ENCODE measurements around the gene VSTM1.
"Not testable (repeated sequence)": the region's sequence is repeated elsewhere in the genome, so short reads cannot be mapped to it uniquely, and the experiment has no call there.

Gene VSTM1

DNA sequence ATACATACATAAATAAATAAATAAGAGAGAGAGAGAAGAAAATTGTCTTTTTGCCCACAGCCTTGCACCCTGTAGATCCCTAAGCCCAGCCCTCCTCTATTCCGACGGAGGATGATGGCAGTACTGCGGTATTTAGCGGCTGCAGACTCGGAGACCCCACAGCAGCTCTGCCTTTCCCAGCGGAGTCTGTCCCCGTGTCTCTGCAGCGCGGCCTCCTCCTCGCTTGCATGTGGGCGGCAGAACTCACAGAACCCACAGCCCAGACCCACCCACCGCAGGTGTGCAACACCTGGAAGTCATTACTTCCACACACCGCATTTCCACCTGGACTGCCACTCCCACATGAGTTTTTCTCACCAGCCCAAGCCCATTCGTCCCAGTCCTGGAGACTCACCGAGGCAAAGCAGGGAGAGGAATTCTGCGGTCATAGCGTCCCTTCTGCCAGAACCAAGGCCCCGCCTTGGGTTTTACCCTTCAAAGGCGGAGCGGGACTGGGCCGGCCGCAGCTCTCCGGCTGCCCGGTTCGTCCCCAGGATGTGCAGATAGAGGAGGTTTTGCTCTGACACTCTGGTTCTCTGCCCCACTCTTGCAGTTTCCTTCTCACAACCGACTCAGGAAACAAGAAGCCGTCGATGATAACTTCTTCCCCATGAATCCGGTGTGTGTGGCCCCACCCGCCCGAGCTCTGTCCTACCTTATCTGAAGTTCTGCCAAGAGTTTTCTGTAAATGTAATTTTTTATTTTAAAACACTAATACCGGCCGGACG, at the start of gene VSTM1:
TSS of gene VSTM1 (minus strand) at position 548 of the 767 bp plus-strand sequence. CDS start at position 428, 120 bp downstream.
- DNase-seq (ENCODE audit: low spot score): no peak

GRCh38 chr19:54109651-54110050, 46.0 kb upstream of the VSTM1 start:
- DNase-seq (ENCODE audit: low spot score): no peak

- DNase-seq (ENCODE audit: low spot score): no peak
Observed at GRCh38 chr19:54108496-54108895, 44.8 kb upstream of the VSTM1 start.

GRCh38 chr19:54107876-54108490, 44.3 kb upstream of the VSTM1 start:
- DNase-seq (ENCODE audit: low spot score): no peak

DNA sequence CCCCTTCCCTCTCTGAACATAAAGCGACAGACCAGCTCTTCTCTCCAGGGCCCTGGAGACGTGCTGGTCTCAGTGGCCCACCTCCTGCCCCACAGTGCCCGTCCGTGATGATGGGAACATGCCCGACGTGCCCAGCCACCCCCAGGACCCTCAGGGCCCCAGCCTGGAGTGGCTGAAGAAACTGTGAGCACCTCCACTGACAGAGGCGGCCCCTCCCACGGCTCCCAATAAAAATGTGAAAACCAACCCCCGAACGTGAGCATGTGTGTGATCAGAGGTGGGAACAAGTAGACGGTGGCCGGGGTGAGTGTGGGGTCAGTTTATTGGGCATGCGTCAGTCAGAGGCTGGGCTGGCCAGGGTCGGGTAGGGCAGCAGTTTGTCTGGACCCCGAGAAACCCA, 43.0 kb upstream of the VSTM1 start:
- DNase-seq (ENCODE audit: low spot score): no peak

- no peak for DNase-seq (ENCODE audit: low spot score)
Observed at GRCh38 chr19:54105796-54106195, 42.1 kb upstream of the VSTM1 start.

GRCh38 chr19:54104998-54105715, 41.5 kb upstream of the VSTM1 start:
- no peak for DNase-seq (ENCODE audit: low spot score)

DNA sequence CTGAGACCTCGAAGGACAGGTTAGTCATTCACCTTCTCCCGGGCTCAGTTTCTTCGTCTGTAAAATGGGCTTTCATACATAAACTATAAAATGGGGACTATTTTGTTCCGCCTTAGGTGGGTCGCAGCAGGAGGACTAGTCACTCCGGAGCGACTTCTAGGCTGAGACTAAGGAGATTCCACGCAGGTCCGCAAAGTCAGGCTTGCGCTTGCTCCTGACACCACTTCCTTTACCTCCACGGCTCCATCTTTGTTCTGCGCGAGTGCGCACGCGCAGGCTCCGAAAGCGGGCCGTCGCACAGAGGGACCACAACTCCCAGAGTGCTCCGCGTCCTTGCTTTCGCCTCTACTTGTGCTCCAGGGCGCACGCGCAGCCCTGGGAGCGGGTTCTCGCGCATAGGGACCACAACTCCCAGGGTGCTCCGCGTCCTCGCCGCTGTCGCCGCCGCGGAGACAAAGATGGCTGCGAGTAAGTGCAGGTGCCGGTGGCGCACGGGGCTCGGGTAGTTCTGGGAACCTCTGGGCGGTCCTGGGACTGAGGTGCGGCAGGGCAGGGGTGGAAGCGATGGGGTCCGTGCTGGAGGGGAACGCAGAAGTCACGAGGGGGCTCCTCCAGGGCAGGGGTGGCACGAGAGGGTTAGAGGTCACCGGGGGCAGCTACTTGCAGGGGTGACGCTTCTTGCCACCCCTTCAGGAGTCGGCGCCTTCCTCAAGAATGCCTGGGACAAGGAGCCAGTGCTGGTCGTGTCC, 38.9 kb upstream of the VSTM1 start, which contains the start of gene NDUFA3:
TSS of gene NDUFA3 (plus strand) at position 435 of the 749 bp plus-strand sequence. CDS start at position 459, 24 bp downstream.
- peak; percentile 100 for DNase-seq (ENCODE audit: low spot score)

GRCh38 chr19:54100561-54100960, 36.9 kb upstream of the VSTM1 start, which contains the start of gene OSCAR:
Gene OSCAR, minus strand, starts transcription at chr19:54100803. Its CDS starts 11 bp downstream, at chr19:54100792.
- DNase-seq (ENCODE audit: low spot score): no peak

- not testable (repeated sequence) for DNase-seq (ENCODE audit: low spot score)
Observed at GRCh38 chr19:54099903-54100255, 36.2 kb upstream of the VSTM1 start.

DNA sequence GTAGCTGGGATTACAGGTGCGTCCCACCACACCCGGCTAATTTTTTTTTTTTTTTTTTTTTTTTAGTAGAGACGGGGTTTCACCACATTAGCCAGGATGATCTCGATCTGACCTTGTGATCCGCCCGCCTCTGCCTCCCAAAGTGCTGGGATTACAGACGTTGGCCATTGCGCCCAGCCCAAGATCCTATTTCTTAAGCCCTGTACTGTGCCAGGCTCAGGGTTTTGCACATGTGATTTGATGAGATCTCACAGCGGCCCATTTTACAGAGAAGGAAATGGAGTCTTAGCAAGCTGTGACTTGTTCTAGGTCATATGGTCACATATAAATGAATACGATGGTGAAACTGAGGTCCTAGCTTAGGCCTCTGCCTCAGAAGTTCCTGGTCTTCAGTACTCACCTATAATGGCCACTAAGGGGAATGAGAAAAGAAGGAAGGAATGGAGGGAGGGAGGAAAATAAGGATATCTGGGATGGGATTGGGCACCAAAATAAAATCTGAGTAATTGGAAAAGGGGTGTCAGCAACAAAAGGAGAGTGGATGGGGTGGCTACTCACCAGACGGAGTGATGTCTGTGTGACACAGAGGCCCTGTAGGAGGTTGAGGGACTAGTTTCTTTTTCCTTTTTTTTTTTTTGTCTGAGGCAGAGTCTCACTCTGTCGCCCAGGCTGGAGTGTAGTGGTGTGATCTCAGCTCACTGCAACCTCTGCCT, 35.6 kb upstream of the VSTM1 start:
- no peak for DNase-seq (ENCODE audit: low spot score)

DNA sequence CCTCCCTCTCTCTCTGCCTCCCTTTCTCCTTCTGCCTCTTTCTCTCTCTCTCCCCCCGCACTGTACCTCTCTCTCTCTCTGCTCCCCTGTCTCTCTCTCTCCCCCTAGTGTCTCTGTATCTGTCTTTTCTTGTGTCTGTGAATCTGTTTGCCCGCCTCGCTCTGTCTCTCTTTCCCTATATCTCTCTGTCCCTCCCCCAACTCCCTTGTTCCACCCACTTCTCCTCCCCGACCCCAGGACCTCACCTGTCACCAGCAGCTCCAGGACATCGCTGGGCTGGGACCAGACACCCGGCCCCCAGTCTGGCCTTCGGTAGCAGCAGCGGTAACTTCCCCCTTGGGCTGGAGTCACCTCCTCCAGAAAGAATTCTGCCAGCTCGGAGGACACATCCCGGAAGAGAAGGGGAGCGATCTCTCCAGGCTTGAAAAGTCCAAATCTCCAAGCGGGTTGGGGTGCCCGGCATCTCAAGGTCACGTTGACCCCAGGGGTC, 33.0 kb upstream of the VSTM1 start:
- peak; percentile 44 for DNase-seq (ENCODE audit: low spot score)

GRCh38 chr19:54095859-54096616, 32.3 kb upstream of the VSTM1 start:
- peak; percentile 68 for DNase-seq (ENCODE audit: low spot score)

DNA sequence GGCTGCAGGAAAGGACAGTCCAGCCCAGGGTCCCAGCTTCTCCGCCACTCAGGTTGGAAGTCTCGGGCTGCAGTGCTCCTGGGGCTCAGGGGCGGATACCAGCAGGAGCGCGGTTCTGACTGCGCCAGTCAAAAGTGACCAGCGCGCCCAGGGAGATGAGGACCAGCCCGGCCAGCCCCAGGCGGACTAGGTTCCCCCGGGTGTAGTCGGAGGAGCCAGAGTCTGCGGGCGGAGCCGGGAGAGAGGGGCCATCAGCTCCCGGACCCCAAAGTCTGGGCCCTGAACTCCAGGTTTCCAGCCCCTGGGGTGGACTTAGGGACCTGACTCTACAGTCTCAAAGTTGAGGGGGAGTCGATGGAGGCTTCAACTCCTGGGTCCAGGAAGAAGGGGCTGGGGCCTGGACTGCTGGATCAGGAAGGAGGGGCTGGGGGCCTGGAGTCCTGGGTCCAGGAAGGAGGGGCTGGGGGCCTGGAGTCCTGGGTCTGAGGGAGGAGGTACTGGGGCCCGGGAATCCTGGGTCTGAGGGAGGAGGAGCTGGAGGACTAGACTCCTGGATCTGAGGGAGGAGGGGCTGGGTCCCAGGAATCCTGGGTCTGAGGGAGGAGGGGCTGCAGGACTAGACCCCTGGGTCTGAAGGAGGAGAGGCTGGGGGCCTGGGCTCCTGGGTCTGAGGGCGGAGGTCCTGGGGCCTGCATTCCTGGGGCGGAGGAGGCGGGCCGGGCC, 31.6 kb upstream of the VSTM1 start:
- no peak for DNase-seq (ENCODE audit: low spot score)

DNA sequence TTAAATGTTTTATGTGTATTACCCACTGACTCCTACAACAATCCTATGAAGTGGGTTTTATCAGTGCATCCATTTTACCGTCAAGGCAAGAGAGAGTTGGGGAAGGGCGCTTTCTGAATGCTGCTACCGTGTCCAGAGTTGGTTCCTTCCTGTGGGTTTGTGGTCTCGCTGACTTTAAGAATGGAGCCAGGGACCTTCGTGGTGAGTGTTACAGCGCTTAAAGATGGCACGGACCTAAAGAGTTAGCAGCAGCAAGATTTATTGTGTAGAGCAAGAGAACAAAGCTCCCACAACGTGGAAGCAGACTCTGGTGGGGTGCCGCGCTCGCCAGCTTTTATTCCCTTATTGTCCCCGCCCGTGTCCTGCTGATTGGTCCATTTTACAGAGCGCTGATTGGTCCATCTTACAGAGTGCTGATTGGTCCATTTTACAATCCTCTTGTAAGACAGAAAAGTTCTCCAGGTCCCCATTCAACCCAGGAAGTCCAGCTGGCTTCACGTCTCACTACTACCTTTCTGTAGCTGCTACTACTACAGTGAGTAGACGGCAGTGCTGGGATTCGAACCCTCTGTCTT, 30.8 kb upstream of the VSTM1 start:
- no peak for DNase-seq (ENCODE audit: low spot score)

DNA sequence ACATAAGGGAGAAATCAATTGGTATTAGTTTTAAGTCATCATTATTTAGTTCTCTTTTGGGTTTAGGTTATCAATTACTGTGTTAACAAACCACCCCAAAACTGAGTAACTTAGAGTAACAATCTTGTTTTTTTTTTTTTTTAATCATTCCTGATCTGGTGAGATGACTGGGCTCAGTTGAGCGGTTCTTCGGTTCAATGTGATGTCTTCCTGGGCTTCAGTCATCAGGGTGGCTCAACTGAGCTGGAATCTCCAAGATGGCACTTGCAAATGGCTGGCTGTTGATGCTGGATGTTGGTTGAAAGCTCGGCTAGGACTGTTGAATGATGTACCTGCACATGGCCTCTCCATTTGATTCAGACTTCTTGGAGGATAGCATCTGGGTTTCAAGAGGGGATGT, 20.7 kb upstream of the VSTM1 start:
- DNase-seq (ENCODE audit: low spot score): no peak

GRCh38 chr19:54081032-54081431, 17.3 kb upstream of the VSTM1 start, which contains the start of gene TARM1:
Gene TARM1, minus strand, starts transcription at chr19:54081365. Its CDS starts 25 bp downstream, at chr19:54081340.
- no peak for DNase-seq (ENCODE audit: low spot score)

GRCh38 chr19:54077334-54077733, 13.6 kb upstream of the VSTM1 start:
- no peak for DNase-seq (ENCODE audit: low spot score)

GRCh38 chr19:54074851-54075250, 11.2 kb upstream of the VSTM1 start:
- DNase-seq (ENCODE audit: low spot score): no peak
